ENCODE results near the gene RAET1E. TPM values are rescaled to one million over a fixed set of nuclear protein-coding genes. Genes with fewer than 3 reads are reported as not detected.
"Not testable (repeated sequence)": the region's sequence is repeated elsewhere in the genome, so short reads cannot be mapped to it uniquely, and the experiment has no call there.

The RAET1E gene
- total and polyA plus RNA-seq, 9 donors: 0.35 to 3.4 (median 0.89) TPM

GRCh38 chr6:149921361-149921760 lies 23.4 kb upstream of the RAET1E start:
- Histone ChIP-seq H3K4me3 (ENCODE audit: low read length) (no peak overlapping the region), H3K9me3 (replicated peaks; ENCODE audit: control insufficient read depth, low read depth, low read length) (no peaks in the 10 kb centered on the region), H3K4me1 (ENCODE audit: control insufficient read depth, insufficient read depth, low read length) (peaks cover 27% of the 10 kb centered on the region), H3K36me3 (ENCODE audit: control insufficient read depth, insufficient read depth, low read length) (no peaks in the 10 kb centered on the region), H3K27me3 (ENCODE audit: control insufficient read depth, insufficient read depth, low read length) (peaks cover 67% of the 10 kb centered on the region), H3K27ac (ENCODE audit: low read length) (no peak overlapping the region)
- DNase-seq: no peak
- 77% methylated on average over 3 of the region's 6 CpGs for WGBS (ENCODE audit: insufficient coverage)

GRCh38 chr6:149919834-149920225 lies 21.9 kb upstream of the RAET1E start:
- Histone ChIP-seq H3K27me3 (ENCODE audit: control insufficient read depth, insufficient read depth, low read length) (peaks cover 51% of the 10 kb centered on the region), H3K27ac (ENCODE audit: low read length) (no peak overlapping the region), H3K4me1 (ENCODE audit: control insufficient read depth, insufficient read depth, low read length) (peaks cover 15% of the 10 kb centered on the region), H3K4me3 (ENCODE audit: low read length) (no peak overlapping the region), H3K36me3 (ENCODE audit: control insufficient read depth, insufficient read depth, low read length) (no peaks in the 10 kb centered on the region), H3K9me3 (replicated peaks; ENCODE audit: control insufficient read depth, low read depth, low read length) (no peaks in the 10 kb centered on the region)
- 81% methylated on average over 2 of the region's 4 CpGs for WGBS (ENCODE audit: insufficient coverage)
- DNase-seq: no peak

DNA sequence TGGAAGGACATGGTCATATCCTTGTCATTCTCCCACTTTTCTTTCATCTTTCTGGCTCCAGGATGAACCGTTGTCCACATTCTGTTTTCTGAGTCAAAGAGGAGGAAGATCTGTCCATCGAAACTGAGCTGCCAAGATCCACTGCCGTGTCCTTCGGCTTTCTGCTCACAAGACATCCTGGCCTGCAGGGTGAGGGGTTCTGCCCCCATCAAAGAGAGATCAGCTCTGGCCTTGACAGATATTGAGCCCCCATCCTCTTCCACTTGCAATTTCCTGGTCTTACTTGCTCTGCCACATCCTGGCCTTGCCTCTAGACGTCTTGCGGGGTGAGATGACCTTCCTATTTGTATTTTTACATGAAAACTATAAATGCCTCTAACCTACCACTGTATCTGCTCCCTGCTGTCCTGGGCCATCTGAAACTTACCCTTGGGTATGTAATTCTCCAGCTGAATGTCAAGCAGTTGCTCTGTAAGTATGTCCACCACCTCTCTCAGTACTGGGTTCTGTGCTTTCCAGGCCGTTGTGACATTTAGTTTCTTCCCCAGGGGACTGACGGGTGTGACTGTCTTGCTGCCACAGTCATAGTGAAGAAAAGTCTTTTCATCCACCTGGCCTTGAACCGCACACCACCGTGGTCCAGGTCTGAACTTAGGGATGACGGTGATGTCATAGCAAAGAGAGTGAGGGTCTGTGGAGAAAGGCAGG lies 21.4 kb upstream of the RAET1E start:
- Histone ChIP-seq H3K4me1 (ENCODE audit: control insufficient read depth, insufficient read depth, low read length) (peaks cover 15% of the 10 kb centered on the region), H3K27me3 (ENCODE audit: control insufficient read depth, insufficient read depth, low read length) (peaks cover 46% of the 10 kb centered on the region)
- DNase-seq; H3K4me3 ChIP-seq (ENCODE audit: low read length); H3K9me3 ChIP-seq (replicated peaks; ENCODE audit: control insufficient read depth, low read depth, low read length); H3K27ac ChIP-seq (ENCODE audit: low read length); H3K36me3 ChIP-seq (ENCODE audit: control insufficient read depth, insufficient read depth, low read length): not testable (repeated sequence)
- 83% methylated on average over 4 of the region's 11 CpGs for WGBS (ENCODE audit: insufficient coverage)

- Histone ChIP-seq H3K27ac (ENCODE audit: low read length) (no peak overlapping the region), H3K4me1 (ENCODE audit: control insufficient read depth, insufficient read depth, low read length) (peaks cover 11% of the 10 kb centered on the region), H3K27me3 (ENCODE audit: control insufficient read depth, insufficient read depth, low read length) (peaks cover 36% of the 10 kb centered on the region), H3K4me3 (ENCODE audit: low read length) (no peak overlapping the region), H3K36me3 (ENCODE audit: control insufficient read depth, insufficient read depth, low read length) (no peaks in the 10 kb centered on the region), H3K9me3 (replicated peaks; ENCODE audit: control insufficient read depth, low read depth, low read length) (no peaks in the 10 kb centered on the region)
- no peak for DNase-seq
- 69% methylated on average over 5 of the region's 6 CpGs for WGBS (ENCODE audit: insufficient coverage)
Measured at GRCh38 chr6:149918151-149918905, 20.4 kb upstream of the RAET1E start.

GRCh38 chr6:149917679-149918078 lies 19.8 kb upstream of the RAET1E start:
- Histone ChIP-seq H3K36me3 (ENCODE audit: control insufficient read depth, insufficient read depth, low read length) (no peaks in the 10 kb centered on the region), H3K27ac (ENCODE audit: low read length) (no peak overlapping the region), H3K9me3 (replicated peaks; ENCODE audit: control insufficient read depth, low read depth, low read length) (no peaks in the 10 kb centered on the region), H3K27me3 (ENCODE audit: control insufficient read depth, insufficient read depth, low read length) (peaks cover 30% of the 10 kb centered on the region), H3K4me1 (ENCODE audit: control insufficient read depth, insufficient read depth, low read length) (peaks cover 4% of the 10 kb centered on the region), H3K4me3 (ENCODE audit: low read length) (no peak overlapping the region)
- DNase-seq: no peak
- WGBS (ENCODE audit: insufficient coverage): 100% methylated on average over 1 of the region's 2 CpGs

DNA sequence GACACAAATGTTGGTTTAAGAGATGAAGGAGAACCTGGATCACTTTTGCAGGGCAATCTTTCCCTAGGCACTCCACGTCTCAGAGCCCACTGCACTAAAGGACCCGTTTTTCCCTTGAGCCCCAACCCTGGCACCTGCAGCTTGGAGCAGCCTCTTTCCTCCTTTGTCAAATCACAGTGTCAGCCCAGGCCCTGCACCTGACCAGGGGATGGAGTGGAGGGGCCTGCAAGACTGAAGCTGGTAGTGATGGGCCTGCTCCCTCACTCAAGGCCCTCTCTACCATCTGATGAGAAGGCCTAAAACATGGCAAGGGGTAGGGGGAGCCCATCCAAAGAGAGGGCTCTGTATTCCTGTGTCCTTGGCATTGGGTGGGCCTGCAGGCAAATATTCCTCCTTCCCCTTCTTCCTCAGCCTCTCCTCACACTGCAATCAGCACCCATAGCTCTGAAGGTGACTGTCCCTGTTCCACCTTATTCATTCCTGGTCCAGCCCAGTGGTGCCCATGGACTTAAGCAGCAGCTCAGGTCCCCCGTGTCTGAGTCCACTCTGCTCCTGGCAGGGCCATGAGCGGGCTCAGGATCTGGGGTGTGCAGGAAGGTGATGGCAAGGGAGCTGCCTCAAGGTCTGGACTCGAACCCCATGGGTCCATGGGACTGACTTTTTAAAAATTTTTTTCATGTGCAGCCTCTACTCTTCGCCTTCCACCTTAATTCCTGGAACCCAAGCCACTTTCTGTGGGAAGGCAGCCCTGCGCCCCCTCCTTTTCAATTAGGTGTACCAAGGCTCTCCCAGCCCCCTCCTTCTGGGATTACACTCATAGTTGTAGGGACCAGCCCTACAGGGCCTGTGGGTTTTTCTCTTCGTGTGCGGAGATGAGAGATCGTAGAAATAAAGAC lies 18.3 kb upstream of the RAET1E start:
- 87% methylated on average over 8 of the region's 10 CpGs for WGBS (ENCODE audit: insufficient coverage)
- H3K4me3 ChIP-seq (ENCODE audit: low read length): no peak overlapping the region
- no peaks in the 10 kb centered on the region for H3K9me3 ChIP-seq (replicated peaks; ENCODE audit: control insufficient read depth, low read depth, low read length)
- DNase-seq: no peak
- H3K27me3 ChIP-seq (ENCODE audit: control insufficient read depth, insufficient read depth, low read length): peaks cover 15% of the 10 kb centered on the region
- H3K4me1 ChIP-seq (ENCODE audit: control insufficient read depth, insufficient read depth, low read length): no peaks in the 10 kb centered on the region
- no peak overlapping the region for H3K27ac ChIP-seq (ENCODE audit: low read length)
- H3K36me3 ChIP-seq (ENCODE audit: control insufficient read depth, insufficient read depth, low read length): no peaks in the 10 kb centered on the region

DNA sequence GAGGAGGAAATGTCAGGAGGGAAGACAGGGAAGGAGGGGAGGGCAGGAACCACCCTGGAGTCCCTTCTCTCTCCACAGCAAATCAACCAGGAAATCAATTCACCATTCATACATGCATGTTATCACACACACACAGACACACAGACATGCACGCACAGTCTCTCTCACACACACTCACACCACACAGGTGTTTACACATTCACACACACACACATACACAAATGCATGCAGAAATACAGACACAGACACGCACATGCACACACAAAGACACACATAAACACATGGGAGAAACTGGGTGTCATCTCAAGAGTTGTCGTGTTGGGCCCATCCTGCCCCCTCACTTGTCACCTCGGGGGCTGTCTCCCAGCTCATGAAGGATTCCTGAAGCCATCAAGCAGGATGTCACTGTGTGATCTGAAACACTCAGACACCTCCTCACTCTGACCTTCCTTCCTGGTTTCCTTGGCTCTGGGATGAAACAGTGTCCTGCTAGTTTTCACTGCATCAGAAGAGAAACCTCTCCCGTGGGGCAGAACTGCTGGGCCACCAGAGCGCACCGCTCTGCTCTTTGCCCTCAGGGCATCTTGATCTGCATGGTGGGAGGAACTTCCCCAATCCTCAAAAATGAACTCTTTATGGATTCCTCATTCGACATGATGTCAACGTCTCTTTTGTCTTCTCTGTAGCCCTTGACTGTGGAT lies 15.8 kb upstream of the RAET1E start:
- H3K36me3 ChIP-seq (ENCODE audit: control insufficient read depth, insufficient read depth, low read length): no peaks in the 10 kb centered on the region
- H3K4me1 ChIP-seq (ENCODE audit: control insufficient read depth, insufficient read depth, low read length): no peaks in the 10 kb centered on the region
- no peak for DNase-seq
- H3K27me3 ChIP-seq (ENCODE audit: control insufficient read depth, insufficient read depth, low read length): peaks cover 5% of the 10 kb centered on the region
- H3K27ac ChIP-seq (ENCODE audit: low read length): no peak overlapping the region
- WGBS (ENCODE audit: insufficient coverage): 78% methylated on average over 9 of the region's 9 CpGs
- no peak overlapping the region for H3K4me3 ChIP-seq (ENCODE audit: low read length)
- H3K9me3 ChIP-seq (replicated peaks; ENCODE audit: control insufficient read depth, low read depth, low read length): peaks cover 3% of the 10 kb centered on the region

GRCh38 chr6:149913085-149913484 lies 15.2 kb upstream of the RAET1E start:
- DNase-seq: no peak
- 89% methylated on average over 1 of the region's 2 CpGs for WGBS (ENCODE audit: insufficient coverage)
- Histone ChIP-seq H3K36me3 (ENCODE audit: control insufficient read depth, insufficient read depth, low read length) (no peaks in the 10 kb centered on the region), H3K27ac (ENCODE audit: low read length) (no peak overlapping the region), H3K27me3 (ENCODE audit: control insufficient read depth, insufficient read depth, low read length) (peaks cover 4% of the 10 kb centered on the region), H3K4me3 (ENCODE audit: low read length) (no peak overlapping the region), H3K9me3 (replicated peaks; ENCODE audit: control insufficient read depth, low read depth, low read length) (peaks cover 5% of the 10 kb centered on the region), H3K4me1 (ENCODE audit: control insufficient read depth, insufficient read depth, low read length) (no peaks in the 10 kb centered on the region)

GRCh38 chr6:149912680-149913079 lies 14.8 kb upstream of the RAET1E start:
- H3K27me3 ChIP-seq (ENCODE audit: control insufficient read depth, insufficient read depth, low read length); DNase-seq; H3K27ac ChIP-seq (ENCODE audit: low read length); H3K9me3 ChIP-seq (replicated peaks; ENCODE audit: control insufficient read depth, low read depth, low read length); H3K4me1 ChIP-seq (ENCODE audit: control insufficient read depth, insufficient read depth, low read length); H3K4me3 ChIP-seq (ENCODE audit: low read length); H3K36me3 ChIP-seq (ENCODE audit: control insufficient read depth, insufficient read depth, low read length): not testable (repeated sequence)
- WGBS (ENCODE audit: insufficient coverage): no CpG with 5 or more reads among the region's 3 CpGs

Measured in muscle of leg (tissue), 11 donors.